HS-5 (cell line): Measurements from ENCODE around the gene TUBA3D.
"Not testable (repeated sequence)": the region's sequence is repeated elsewhere in the genome, so short reads cannot be mapped to it uniquely, and the experiment has no call there.

Experiments used
- DNase-seq: peaks from one replicate; pipeline ENCODE4 v3.0.0-alpha.2; 2012; ENCODE audit warnings: low read depth

TUBA3D gene

GRCh38 chr2:131514408-131515166 is 38.7 kb downstream of the TUBA3D start:
- DNase-seq: not testable (repeated sequence)

GRCh38 chr2:131515235-131515634 is 39.3 kb downstream of the TUBA3D start:
- DNase-seq: not testable (repeated sequence)

GRCh38 chr2:131516011-131516410 is 40.1 kb downstream of the TUBA3D start:
- no peak for DNase-seq

GRCh38 chr2:131516621-131517020 is 40.7 kb downstream of the TUBA3D start:
- DNase-seq: not testable (repeated sequence)

GRCh38 chr2:131517106-131517831 is 41.4 kb downstream of the TUBA3D start:
- no peak for DNase-seq

- not testable (repeated sequence) for DNase-seq
These were observed 41.9 kb downstream of the TUBA3D start for GRCh38 chr2:131517856-131518255.

- not testable (repeated sequence) for DNase-seq
These were observed 42.6 kb downstream of the TUBA3D start for GRCh38 chr2:131518531-131518930.

- DNase-seq: no peak
These were observed 43.5 kb downstream of the TUBA3D start for GRCh38 chr2:131519466-131519865.

GRCh38 chr2:131519871-131520470 is 44.1 kb downstream of the TUBA3D start:
- not testable (repeated sequence) for DNase-seq

- no peak for DNase-seq
These were observed 44.6 kb downstream of the TUBA3D start for GRCh38 chr2:131520526-131520925.

GRCh38 chr2:131521524-131521923 is 45.6 kb downstream of the TUBA3D start:
- DNase-seq: not testable (repeated sequence)

- no peak for DNase-seq
These were observed 46.3 kb downstream of the TUBA3D start for GRCh38 chr2:131521961-131522781.

GRCh38 chr2:131525256-131525655 is 49.3 kb downstream of the TUBA3D start:
- not testable (repeated sequence) for DNase-seq

GRCh38 chr2:131527131-131528001 is 51.4 kb downstream of the TUBA3D start, which contains the start of gene CCDC74A:
Gene CCDC74A (plus strand): TSS chr2:131527888. CDS start chr2:131527971, 83 bp downstream.
- DNase-seq: peak; percentile 10

GRCh38 chr2:131528981-131529863 is 53.3 kb downstream of the TUBA3D start:
- DNase-seq: not testable (repeated sequence)

- DNase-seq: not testable (repeated sequence)
These were observed 54.0 kb downstream of the TUBA3D start for GRCh38 chr2:131529864-131530445.

- DNase-seq: not testable (repeated sequence)
These were observed 54.9 kb downstream of the TUBA3D start for GRCh38 chr2:131530626-131531344.

GRCh38 chr2:131531547-131532185 is 55.7 kb downstream of the TUBA3D start:
- not testable (repeated sequence) for DNase-seq
